K562 (cell line): Measurements from ENCODE around the gene HARS1. TPM values are rescaled to one million over a fixed set of nuclear protein-coding genes. Genes with fewer than 3 reads are reported as not detected.

Experiments
- ATAC-seq: fragments of 200-7000 bp; cut with Tn5 transposase; 3 replicates; pipeline ENCODE4 v1.9.1; 2020; ENCODE audit warnings: moderate library complexity
- BruUV-seq: library from RNA; stranded (reverse); fragments of 400-500 nt; replicated peaks from 2 replicates; lab custom pipeline; 2021; lab: Mats Ljungman, UMichigan
- CTCF ChIA-PET: fragments of 300-600 bp; formaldehyde crosslinking; extraction: SDS; loops from one replicate; lab custom pipeline; 2021; ENCODE audit warnings: low intra/inter-chr PET ratio; lab: Yijun Ruan, JAX
- POLR2A ChIA-PET: fragments of 300-600, 350-650 bp; sonication (Branson Sonifier 250); formaldehyde crosslinking; extraction: SDS; loops from one replicate; lab custom pipeline; 2021; ENCODE audit warnings: antibody characterized with exemption, inconsistent platforms; lab: Yijun Ruan, JAX
- DNase-seq, 4 experiments: peaks; one replicate each; pipeline versions ENCODE4 v3.0.0 to v3.0.0-alpha.2; 2011 to 2018; ENCODE audit warnings: low spot score in 3 of 4, mixed read lengths in 3 of 4; ENCODE audit errors: extremely low read depth in 1 of 4
- FAIRE-seq: peaks from 2 replicates; lab custom pipeline; 2011; peaks lifted over from hg19 to GRCh38; lab: Jason Lieb, UNC
- H2AFZ ChIP-seq: 2 replicates; pipeline ENCODE4 v1.6.0; 2011; ENCODE audit warnings: low read depth, low read length, control low read depth, inconsistent platforms
- H3K27ac ChIP-seq: fragments of 200-600 bp; 3 replicates; pipeline ENCODE4 v1.8.0; 2011; ENCODE audit warnings: low read depth, mild to moderate bottlenecking, control low read depth, inconsistent platforms, low read length, moderate library complexity, mixed read lengths; ENCODE audit errors: extremely low read depth
- H3K27me3 ChIP-seq, 2 experiments: fragments of 300-600 bp in 1 of 2; 2 replicates in 1 of 2; 3 replicates in 1 of 2; pipeline versions ENCODE4 v1.6.0 to v1.8.0; 2011; ENCODE audit warnings: inconsistent platforms in 2 of 2, low read length in 2 of 2, mild to moderate bottlenecking in 1 of 2, mixed read lengths in 1 of 2, moderate library complexity in 1 of 2; ENCODE audit not compliant: control insufficient read depth in 2 of 2, insufficient read depth in 2 of 2
- H3K36me3 ChIP-seq: fragments of 300-600 bp; 3 replicates; pipeline ENCODE4 v1.8.0; 2011; ENCODE audit warnings: mild to moderate bottlenecking, low read length, inconsistent platforms; ENCODE audit not compliant: control insufficient read depth, insufficient read depth
- H3K4me1 ChIP-seq, 2 experiments: fragments of 200-600 bp in 1 of 2; replicated peaks in 1 of 2; 2 replicates in 1 of 2; 3 replicates in 1 of 2; pipeline versions ENCODE4 v1.5.1 to v1.8.0; 2011; ENCODE audit warnings: inconsistent platforms in 2 of 2, low read length in 2 of 2, mild to moderate bottlenecking in 1 of 2, mixed read lengths in 1 of 2, moderate library complexity in 1 of 2; ENCODE audit not compliant: control insufficient read depth in 2 of 2, insufficient read depth in 2 of 2
- H3K4me2 ChIP-seq: 2 replicates; pipeline ENCODE4 v1.6.1; 2011; ENCODE audit warnings: low read length, control low read depth, inconsistent platforms, mixed read lengths; ENCODE audit not compliant: insufficient read depth
- H3K4me3 ChIP-seq: fragments of 200-600 bp; sonication (generic), shearing (Covaris generic); 2 replicates; pipeline ENCODE4 v1.5.1; 2016; ENCODE audit warnings: control low read depth, inconsistent platforms
- H3K79me2 ChIP-seq: fragments of 200-600 bp; 3 replicates; pipeline ENCODE4 v1.8.0; 2011; ENCODE audit warnings: low read length, inconsistent platforms; ENCODE audit not compliant: control insufficient read depth, insufficient read depth
- H3K9ac ChIP-seq, 2 experiments: 2 replicates each; pipeline versions ENCODE4 v1.6.0 to v1.6.1; 2011; ENCODE audit warnings: low read depth in 2 of 2, low read length in 2 of 2, control low read depth in 1 of 2, inconsistent platforms in 1 of 2, mild to moderate bottlenecking in 1 of 2, mixed read lengths in 1 of 2; ENCODE audit not compliant: insufficient read depth in 1 of 2
- H3K9me1 ChIP-seq: one replicate; pipeline ENCODE4 v1.6.0; 2011; ENCODE audit warnings: inconsistent platforms, mild to moderate bottlenecking, low read length, moderate library complexity; ENCODE audit not compliant: control insufficient read depth, insufficient read depth
- H3K9me3 ChIP-seq: replicated peaks from 2 replicates; pipeline ENCODE4 v1.5.1; 2011; ENCODE audit warnings: low read depth, low read length, inconsistent platforms; ENCODE audit not compliant: control insufficient read depth, insufficient read depth
- H4K20me1 ChIP-seq: replicated peaks from 2 replicates; pipeline ENCODE4 v1.6.1; 2011; ENCODE audit warnings: low read length, inconsistent platforms, mixed read lengths; ENCODE audit not compliant: control insufficient read depth, insufficient read depth
- EP400 ChIP-seq: fragments of 450-650 bp; IDR thresholded peaks from 2 replicates; pipeline ENCODE4 v1.6.1; 2017; ENCODE audit warnings: antibody characterized with exemption, mild to moderate bottlenecking, moderate library complexity
- MIER1 ChIP-seq: fragments of 450-650 bp; IDR thresholded peaks from 2 replicates; pipeline ENCODE4 v1.6.1; 2016; ENCODE audit warnings: antibody characterized with exemption, mild to moderate bottlenecking, low read depth
- POLR2AphosphoS2 ChIP-seq: IDR thresholded peaks from 2 replicates; pipeline ENCODE4 v1.6.1; 2012; ENCODE audit warnings: low read length, improper control_type of control experiment
- RAD21 ChIP-seq, 2 experiments: fragments of 250-450 bp in 1 of 2; fragments of 450-650 bp in 1 of 2; sonication (Bioruptor Pico) in 1 of 2; formaldehyde crosslinking in 1 of 2; IDR thresholded peaks in 1 of 2; conservative IDR thresholded peaks in 1 of 2; 2 replicates each; pipeline versions ENCODE4 v1.4.0 to v1.8.0; 2020 to 2022; ENCODE audit warnings: mild to moderate bottlenecking in 2 of 2, moderate library complexity in 1 of 2
- RCOR1 ChIP-seq, 2 experiments: IDR thresholded peaks; 2 replicates each; pipeline ENCODE4 v1.6.1; 2012; ENCODE audit warnings: low read depth in 2 of 2, low read length in 2 of 2, borderline replicate concordance in 1 of 2, improper control_type of control experiment in 1 of 2
- SIN3A ChIP-seq, 2 experiments: fragments of 150-350 bp in 1 of 2; IDR thresholded peaks; 2 replicates each; pipeline ENCODE4 v1.6.1; 2011 to 2016; ENCODE audit warnings: borderline replicate concordance in 2 of 2, low read depth in 2 of 2, low read length in 2 of 2, mild to moderate bottlenecking in 2 of 2, moderate library complexity in 2 of 2; ENCODE audit not compliant: control insufficient read depth in 1 of 2
- STAG1 ChIP-seq: sonication (generic); formaldehyde crosslinking; IDR thresholded peaks from 2 replicates; pipeline ENCODE4 v1.5.0; 2020; ENCODE audit warnings: missing genetic modification reagents, borderline replicate concordance
- ZBED1 ChIP-seq: IDR thresholded peaks from 2 replicates; pipeline ENCODE4 v1.6.1; 2014
- WGBS: fragments of 100-300 bp; shearing (Covaris generic); methylation state at CpG from one replicate; pipeline ENCODE4 v1.1.6; 2016; ENCODE audit warnings: low coverage, mixed read lengths; ENCODE audit not compliant: insufficient coverage; ENCODE audit errors: missing lambda C conversion rate; 5-methylcytosine and 5-hydroxymethylcytosine counted together
- in situ Hi-C: fragments of 300-500 bp; cut with MboI; formaldehyde crosslinking; loops from 4 replicates; pipeline ENCODE4 v1.15.0; 2018; ENCODE audit warnings: inconsistent platforms, mixed read lengths
- intact Hi-C: fragments of 100-400 bp; cut with micrococcal nuclease; formaldehyde crosslinking; loops from 2 replicates; pipeline ENCODE4 v1.14.2; 2022
- polyA plus RNA-seq, 8 experiments: library from polyadenylated mRNA; depleted of rRNA in 4 of 8; stranded (reverse) in 5 of 8; unstranded in 3 of 8; fragments of >200 nt; fragmentation: Nextera tagmentation in 2 of 8; fragmentation: Illumina TruSeq in 1 of 8; extraction: Ambion mirVana in 2 of 8; extraction: Trizol in 1 of 8; gene quantifications; 2 replicates each; pipeline versions ENCODE4 v1.2.1 to v1.2.3, GENCODE V29; 2011 to 2014; ENCODE audit warnings: inconsistent platforms in 1 of 8, missing spikeins in 1 of 8
- total RNA-seq, 7 experiments: library from RNA; depleted of rRNA in 6 of 7; stranded (reverse); fragments of >200 nt in 6 of 7; fragmentation: Illumina TruSeq in 2 of 7; extraction: Trizol in 2 of 7; gene quantifications; 2 replicates each; pipeline versions ENCODE4 v1.2.1 to v1.2.3, GENCODE V29; 2011 to 2021; ENCODE audit warnings: low replicate concordance in 1 of 7
- TF ChIP-seq, protein P1 (sequence below), 3 experiments: IDR thresholded peaks in 2 of 3; conservative IDR thresholded peaks in 1 of 3; 2 replicates each; pipeline ENCODE4 v1.5.1; 2011 to 2012; ENCODE audit warnings: low read length in 3 of 3, mild to moderate bottlenecking in 3 of 3, control low read depth in 2 of 3, improper control_type of control experiment in 1 of 3, inconsistent platforms in 1 of 3, low read depth in 1 of 3, mixed read lengths in 1 of 3, moderate library complexity in 1 of 3; ENCODE audit not compliant: insufficient read depth in 2 of 3

HARS1 gene
- total and polyA plus RNA-seq, 9 of the 15 experiments (the other 6 are each of a cell fraction or from before 2014, with no cell fraction given), result 13.5 to 88.5 (median 75.2) TPM

DNA sequence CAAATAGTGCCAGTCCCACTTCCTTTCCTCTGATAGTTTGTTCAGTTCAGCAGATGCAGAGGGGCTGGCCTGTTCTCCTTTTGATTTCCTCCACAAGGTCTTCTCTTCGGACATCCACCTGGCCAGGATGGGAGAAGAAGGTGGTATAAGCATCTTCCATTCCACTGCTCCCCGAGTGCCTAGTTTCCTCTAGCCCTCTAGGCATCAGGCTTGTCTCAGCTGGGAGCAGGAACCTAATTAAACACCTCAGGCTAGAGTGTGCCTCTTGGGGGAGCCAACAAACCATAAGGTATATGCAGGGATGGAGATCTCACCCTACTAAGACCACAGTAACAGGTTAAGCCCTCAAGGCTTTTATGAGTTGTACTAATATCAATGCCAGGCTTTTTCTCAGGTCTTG lies 17.0 kb downstream of the HARS1 start:
- POLR2A ChIA-PET, result interaction anchor here (0.8 to 3.6 kb wide), 5 partner anchors 9 to 37 kb away, joined by 3 to 12 read pairs (median 4); partner anchors contain the start of genes HARS1, HARS2, IK and NDUFA2
- Histone ChIP-seq H3K27ac (no peak overlapping the region), H3K9ac (no peak overlapping the region), H3K27me3 (no peaks in the 10 kb centered on the region), H3K4me3 (no peak overlapping the region), H3K9me3 (no peaks in the 10 kb centered on the region), H3K4me1 (peaks cover 6 to 17% of the 10 kb centered on the region in 2 experiments; a peak in 4 of 5 replicates), H4K20me1 (no peaks in the 10 kb centered on the region), H3K4me2 (no peak overlapping the region), H2AFZ (no peak overlapping the region), H3K9me1 (no peaks in the 10 kb centered on the region), H3K36me3 (peaks cover 85% of the 10 kb centered on the region), H3K79me2 (no peaks in the 10 kb centered on the region; the same call in 2 of the 3 replicates)
- in situ Hi-C loops (no loop called here), intact Hi-C loops (no loop called here)
- BruUV-seq, result TSS peak; percentile 68
- CTCF ChIA-PET, result no interaction called here
- no peak for DNase-seq
- 85% methylated on average over 2 of the region's 2 CpGs for WGBS
- peak; percentile 14; the same call in 1 of the 3 replicates for ATAC-seq
- TF ChIP-seq ZBED1 (no peak), STAG1 (CRISPR knock-in tag) (no peak), RCOR1 (IDR thresholded peaks at IDR 0.05; ENCODE audit: borderline replicate concordance in 1 of 2, low read depth in 2 of 2, low read length in 2 of 2) (no peak), EP400 (no peak), RAD21 (CRISPR knock-in tag; conservative IDR thresholded peaks at IDR 0.05 in 1 of 2, IDR thresholded peaks at IDR 0.05 in 1 of 2) (peak in 1 of 2 experiments; percentile 16; a peak in 1 of 4 replicates), MIER1 (no peak), SIN3A (IDR thresholded peaks at IDR 0.05; ENCODE audit: borderline replicate concordance in 2 of 2, control insufficient read depth in 1 of 2, low read depth in 2 of 2, low read length in 2 of 2) (no peak), POLR2AphosphoS2 (peak; percentile 24; the same call in 1 of the 2 replicates)
- TF ChIP-seq, protein P1, sequence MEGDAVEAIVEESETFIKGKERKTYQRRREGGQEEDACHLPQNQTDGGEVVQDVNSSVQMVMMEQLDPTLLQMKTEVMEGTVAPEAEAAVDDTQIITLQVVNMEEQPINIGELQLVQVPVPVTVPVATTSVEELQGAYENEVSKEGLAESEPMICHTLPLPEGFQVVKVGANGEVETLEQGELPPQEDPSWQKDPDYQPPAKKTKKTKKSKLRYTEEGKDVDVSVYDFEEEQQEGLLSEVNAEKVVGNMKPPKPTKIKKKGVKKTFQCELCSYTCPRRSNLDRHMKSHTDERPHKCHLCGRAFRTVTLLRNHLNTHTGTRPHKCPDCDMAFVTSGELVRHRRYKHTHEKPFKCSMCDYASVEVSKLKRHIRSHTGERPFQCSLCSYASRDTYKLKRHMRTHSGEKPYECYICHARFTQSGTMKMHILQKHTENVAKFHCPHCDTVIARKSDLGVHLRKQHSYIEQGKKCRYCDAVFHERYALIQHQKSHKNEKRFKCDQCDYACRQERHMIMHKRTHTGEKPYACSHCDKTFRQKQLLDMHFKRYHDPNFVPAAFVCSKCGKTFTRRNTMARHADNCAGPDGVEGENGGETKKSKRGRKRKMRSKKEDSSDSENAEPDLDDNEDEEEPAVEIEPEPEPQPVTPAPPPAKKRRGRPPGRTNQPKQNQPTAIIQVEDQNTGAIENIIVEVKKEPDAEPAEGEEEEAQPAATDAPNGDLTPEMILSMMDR (IDR thresholded peaks at IDR 0.05 in 2 of 3, conservative IDR thresholded peaks at IDR 0.05 in 1 of 3; ENCODE audit: insufficient read depth in 2 of 3, low read depth in 1 of 3, low read length in 3 of 3), result peak in 1 of 3 experiments; percentile 16; a peak in 2 of 6 replicates
- FAIRE-seq, result no peak
